HG03439 (cell line): Measurements from ENCODE around the gene KATNIP.

Experiments used
- ATAC-seq: cut with Tn5 transposase; IDR thresholded peaks from one replicate; pipeline ENCODE4 v1.9.1; 2021; ENCODE audit warnings: mild to moderate bottlenecking, moderate library complexity; ENCODE audit not compliant: unreplicated experiment

KATNIP gene

GRCh38 chr16:27549746-27550581 is at the start of gene KATNIP, which contains the start of gene GTF3C1:
KATNIP (plus strand) TSS chr16:27550144; CDS start chr16:27550171, 27 bp downstream.
GTF3C1 (minus strand) TSS chr16:27549913; CDS start chr16:27549890, 23 bp downstream.
- ATAC-seq: peak; percentile 96

DNA sequence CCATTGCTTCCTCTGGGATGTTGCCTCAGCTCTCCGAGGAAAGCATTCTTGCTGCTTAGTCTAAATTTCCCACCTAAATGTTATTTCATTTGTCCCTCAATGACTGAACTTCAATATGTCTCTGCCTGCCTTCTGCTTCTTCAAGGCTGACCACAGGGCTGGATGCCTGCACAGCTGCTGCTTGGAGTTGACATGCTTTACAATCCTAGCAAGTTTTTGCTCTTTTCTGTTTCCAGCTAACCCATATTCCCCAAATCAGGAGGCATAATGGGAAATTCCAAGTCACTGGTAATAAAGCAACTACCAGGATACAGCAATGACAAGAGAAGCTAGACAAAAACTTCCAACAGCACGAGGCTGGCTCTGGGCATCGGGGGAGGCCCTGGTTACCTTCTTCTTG is 49.1 kb upstream of the KATNIP start:
- no peak for ATAC-seq

GRCh38 chr16:27503662-27504061 is 46.3 kb upstream of the KATNIP start:
- no peak for ATAC-seq

DNA sequence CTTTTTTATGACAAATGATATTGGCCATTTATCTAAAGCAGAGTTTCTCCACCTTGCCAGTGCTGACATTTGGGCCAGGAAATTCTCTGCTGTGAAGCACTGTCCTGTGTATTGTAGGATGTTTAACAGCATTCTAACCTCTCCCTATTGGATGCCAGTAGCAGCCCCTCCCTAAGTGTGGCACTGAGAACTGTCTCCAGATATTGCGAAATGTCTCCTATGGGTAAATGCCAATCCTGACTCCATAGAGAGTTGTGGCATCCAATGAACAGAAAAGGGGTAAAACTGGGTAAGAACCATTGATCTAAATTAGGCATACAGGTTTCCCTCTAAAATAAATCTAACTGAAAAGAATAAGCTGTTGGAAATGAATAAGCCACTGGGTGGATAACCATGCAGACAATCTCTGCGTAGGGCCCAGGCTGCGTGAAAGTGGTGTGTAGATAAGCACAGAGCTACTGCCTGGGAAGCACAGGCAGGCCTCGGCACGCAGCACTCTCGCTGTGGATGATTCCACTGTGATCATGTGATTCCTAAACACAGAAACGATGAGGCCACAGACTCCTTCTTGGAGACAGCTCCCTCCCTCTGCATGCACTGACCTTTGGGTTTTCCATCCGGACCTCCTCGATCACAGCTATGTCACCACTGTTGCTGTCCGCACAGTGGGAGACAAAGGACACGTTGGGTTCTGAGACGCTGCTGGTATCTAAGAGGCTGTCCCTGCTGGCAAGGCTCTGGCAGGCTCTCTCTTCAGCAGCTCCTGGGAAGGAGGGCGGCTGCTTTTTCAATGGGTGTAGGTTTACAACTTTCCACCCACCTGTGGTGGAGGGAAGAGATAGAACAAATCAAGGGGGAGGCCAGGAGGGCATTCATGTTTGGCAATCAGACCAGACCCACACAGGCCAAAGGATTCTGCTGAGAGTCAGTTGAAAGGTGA is 44.4 kb upstream of the KATNIP start:
- ATAC-seq: no peak

GRCh38 chr16:27506771-27507170 is 43.2 kb upstream of the KATNIP start:
- no peak for ATAC-seq

GRCh38 chr16:27508476-27508875 is 41.5 kb upstream of the KATNIP start:
- ATAC-seq: no peak

DNA sequence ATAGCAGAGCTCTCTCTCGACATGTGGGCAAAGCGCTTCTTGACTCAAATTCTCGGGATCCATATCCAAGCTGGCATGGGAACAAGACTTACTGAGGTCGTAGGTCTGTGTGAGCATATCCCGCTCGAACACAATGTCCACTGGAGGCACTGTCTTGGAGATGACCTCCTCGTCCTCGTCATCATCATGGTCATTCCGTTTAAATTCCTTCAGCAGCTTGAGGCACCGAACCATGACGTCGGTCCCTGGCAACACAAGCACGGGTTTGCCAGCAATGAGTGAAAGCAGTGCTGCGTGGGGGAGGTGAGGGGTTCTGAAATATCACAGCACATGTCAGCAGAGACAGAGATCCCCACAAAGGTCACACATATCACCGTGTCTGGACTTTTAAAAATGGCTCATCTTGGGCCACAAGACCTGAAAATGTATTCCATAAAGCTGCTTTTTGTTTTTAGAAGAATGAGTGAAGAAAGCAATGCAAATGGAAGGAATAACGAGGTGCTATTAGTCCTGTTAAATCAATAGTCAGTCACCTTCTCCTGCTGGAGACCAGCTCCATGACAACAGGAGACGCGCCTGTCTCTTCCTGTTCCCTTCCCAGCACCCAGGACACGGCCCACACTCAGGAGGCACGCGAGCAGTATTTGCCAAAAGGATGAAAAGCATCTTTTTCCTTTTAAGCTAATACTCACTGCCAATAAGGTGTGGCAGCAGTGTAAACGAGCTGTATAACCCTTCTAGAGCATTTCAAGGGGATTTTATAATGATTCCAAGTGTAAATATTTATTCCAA is 38.1 kb upstream of the KATNIP start:
- no peak for ATAC-seq

DNA sequence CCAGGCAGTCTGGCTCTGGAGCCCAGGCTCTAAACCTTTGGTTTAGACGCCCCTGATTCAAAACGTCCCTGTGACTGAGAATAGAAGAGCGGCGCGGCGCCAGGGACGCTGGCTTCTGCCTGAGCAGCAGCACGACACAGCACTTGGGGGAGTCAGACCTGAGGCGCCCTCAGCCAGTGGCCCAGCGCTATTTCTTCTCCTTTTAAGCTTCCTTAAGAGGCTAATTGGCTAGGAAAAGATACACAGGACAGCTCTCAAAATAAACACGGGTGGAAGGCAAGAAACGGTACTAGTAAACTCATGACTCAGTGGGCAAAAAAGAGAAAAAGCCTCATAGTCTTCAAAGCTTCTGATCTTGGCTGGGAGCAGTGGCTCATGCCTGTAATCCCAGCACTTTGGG is 35.1 kb upstream of the KATNIP start:
- no peak for ATAC-seq

DNA sequence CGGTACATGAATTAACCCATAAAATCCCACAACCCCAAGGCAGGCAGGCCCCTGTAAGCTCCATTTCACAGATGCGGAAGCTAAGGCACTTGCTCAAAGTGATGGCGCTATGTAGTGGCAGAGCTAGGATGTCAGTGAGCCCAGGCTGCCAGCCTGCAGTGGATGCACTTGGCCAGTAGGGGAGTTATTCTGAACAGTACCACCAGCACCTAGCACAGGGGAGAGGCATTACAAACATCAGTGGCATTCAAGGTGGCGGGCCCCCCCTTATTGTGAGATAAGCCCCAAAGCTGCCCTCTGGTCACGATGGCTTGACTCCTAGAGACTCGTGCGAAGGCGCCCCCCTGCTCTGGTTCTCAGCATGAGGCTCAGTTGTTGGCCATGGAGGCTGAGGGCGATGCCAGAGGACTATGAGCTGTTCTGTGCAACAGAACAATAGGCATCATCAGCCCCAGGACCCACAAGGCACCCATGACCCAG is 34.0 kb upstream of the KATNIP start:
- ATAC-seq: no peak

DNA sequence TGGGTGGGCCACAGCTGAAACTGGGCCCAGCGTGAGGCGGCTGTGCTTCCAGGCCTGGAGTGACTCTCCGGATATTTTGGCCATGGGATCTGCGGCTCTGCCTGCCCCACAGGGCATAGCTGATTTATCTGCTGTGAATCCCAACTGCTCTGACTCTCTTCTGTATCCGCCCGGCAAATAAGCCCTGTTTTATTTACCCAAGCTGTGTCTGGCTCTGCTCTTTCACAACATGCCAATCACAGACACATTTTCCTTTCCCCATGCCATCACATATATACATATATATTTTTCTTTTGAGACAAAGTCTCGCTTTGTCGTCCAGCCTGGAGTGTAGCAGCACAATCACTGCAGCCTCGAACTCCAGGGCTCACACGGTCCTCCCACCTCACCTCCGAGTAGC is 33.6 kb upstream of the KATNIP start:
- ATAC-seq: no peak

DNA sequence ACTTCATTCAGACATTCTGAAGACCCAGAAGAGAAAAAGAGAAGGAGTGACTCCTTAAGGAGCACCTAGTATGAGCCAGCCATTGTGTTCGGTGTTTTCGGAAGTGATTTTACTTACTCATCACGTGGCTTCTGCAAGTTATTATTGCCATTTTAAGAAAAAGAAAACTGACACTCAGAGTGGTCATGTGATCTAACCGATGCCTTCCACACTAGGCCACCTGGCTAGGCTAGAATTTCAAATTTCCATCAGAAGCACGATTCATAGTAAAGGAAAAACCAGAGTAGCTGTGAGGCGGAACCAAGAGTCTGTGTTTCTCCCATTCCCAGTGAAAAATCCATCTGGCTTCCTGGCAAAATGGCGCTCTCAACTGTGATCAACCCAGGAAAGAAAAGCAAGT is 32.3 kb upstream of the KATNIP start:
- ATAC-seq: no peak

DNA sequence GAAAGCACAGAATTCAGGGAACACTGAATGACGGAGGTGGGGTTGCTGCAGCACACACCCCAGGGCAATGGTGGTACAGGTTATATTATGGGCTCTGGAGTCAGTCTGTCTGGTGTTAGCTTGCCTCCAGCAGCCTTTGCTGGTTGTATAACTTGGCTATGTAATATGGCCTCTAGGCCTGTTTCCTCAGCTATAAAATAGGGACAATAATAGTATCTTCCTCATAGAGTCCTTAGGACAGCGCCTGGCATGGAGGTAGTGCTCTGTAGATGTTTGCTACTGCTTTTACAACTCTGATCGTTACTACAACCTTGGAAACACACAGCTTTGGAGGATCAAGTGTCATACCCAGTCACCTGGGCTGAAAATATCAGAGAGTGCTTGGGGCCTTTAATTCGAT is 31.7 kb upstream of the KATNIP start:
- ATAC-seq: no peak

GRCh38 chr16:27520982-27521673 is 28.8 kb upstream of the KATNIP start:
- no peak for ATAC-seq

DNA sequence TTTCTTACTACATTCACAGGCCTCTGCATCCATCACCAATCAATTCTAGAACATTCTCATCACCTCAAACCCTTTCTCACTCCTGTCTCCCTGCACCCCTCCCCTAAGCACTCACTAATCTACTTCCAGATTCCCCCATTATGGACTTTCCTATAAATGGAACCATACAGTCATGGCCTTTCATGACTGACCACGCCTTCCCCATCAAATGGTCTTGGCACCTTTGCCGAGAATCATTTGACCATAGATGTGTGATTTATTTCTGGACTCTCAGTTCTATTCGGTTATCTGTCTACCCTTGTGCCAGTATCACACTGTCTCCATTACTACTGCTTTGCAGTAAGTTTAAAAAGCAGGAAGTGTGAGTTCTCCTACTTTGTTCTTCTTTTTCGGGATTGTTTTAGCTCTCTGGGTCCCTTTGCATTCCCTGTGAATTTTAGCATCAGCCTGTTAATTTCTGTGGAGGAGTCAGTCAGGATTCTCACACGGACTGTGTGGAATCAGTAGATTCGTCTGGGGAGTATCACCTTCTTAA is 27.7 kb upstream of the KATNIP start:
- no peak for ATAC-seq

DNA sequence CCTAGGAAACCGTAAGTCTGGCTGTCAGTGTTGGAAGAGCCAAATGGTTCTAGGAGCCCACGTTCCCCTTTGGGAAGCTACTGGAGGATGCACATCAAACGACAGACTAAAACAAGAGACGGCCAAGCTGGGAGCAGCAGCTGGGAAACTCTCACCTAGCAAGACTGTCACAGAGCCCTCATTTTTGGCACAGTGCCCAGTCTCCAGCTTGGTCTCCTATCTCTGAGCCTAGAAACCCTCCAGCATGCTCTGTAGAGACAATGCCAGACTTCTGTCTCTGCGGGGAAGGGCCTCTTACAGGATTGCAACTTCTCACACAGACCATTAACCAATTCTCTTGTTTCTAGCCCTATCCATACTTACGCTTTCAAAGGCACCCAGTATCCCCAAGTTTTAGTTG is 23.8 kb upstream of the KATNIP start:
- ATAC-seq: no peak

DNA sequence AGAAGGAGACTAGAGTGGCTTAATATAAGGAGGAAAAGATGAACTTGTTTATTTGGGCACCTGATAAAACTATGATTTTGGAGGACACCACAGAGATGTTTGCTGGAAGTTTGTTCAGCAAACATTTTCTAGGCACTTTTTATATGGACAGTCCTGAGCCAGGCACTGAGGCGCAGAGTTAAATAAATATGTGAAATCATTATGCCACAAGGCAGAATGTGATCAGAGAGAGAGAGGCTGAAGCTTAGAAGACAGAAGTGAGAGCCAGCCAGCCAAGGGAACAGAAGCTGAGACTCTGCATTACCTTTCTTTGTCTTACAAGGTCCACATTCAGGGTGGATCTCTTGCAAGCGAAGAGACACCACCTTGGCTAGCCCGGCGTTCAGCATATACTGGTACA is 21.6 kb upstream of the KATNIP start:
- no peak for ATAC-seq

DNA sequence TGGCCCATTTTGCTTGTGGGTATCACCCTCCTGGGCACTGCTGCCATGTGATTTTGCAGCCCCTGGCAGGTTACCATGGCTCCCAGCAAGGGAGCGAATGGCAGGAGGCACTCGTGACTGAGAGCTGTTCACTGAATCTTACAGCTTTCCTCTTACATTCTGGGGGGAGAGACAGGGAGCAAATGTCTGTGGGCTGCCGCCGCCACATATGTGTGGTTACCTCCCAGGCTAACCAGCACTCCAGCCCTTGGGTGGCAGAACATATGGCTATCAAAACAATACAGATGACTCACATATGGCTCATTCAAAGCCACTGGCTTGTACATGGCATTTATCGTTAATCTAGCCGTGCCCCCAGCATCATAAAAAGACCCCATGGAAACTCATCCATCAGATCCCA is 20.0 kb upstream of the KATNIP start:
- ATAC-seq: no peak

- no peak for ATAC-seq
Measured at GRCh38 chr16:27531186-27531585, 18.8 kb upstream of the KATNIP start.

DNA sequence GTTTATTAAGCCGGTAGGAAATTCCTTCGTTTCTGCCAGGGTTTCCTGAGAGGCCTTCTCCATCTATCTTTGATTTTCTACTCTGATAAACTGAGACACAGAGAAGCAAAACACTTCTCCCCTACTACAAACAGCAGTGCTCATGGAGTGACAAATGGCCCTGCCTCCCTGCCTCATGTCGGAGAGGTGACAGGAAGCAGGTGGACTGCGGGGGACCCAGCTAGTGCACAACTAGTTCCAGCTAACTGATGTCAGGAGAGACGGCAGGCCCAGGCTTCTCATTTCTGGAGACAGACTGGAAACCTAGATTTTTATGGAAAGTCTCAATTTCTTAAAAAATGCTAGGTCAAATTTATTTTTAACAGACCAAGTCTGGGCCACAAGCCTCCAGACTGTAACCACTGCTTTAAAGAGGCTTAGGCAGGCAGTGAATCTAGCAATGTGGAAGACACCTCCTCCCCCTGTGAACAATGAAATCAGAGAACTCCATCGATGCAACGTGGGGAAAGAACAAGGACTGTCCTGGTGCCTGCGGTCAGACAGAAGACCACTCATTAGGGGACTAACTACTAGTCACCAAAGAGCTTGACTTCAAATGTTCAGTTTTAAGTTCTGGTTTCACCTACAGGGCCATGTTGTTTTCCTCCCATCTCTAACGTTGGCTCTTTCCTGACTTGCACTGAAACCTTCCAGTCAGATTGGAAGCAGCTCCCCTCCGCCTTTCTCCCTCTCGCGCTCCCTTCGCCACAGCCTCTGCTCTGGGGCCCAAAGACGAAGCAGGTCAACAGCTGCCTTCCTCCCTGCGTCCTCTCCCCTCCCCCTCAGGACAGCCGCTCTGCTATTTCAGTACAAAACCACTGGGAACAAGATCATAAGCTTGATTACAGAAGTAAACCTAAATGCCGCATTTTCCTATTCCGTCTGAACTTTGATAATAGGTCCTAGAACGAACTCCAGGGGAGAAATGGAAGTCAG is 17.8 kb upstream of the KATNIP start:
- ATAC-seq: no peak
